HG03469 (cell line): Measurements from ENCODE around the gene EPHB4.

Source experiments
- ATAC-seq: cut with Tn5 transposase; IDR thresholded peaks from one replicate; pipeline ENCODE4 v1.9.1; 2021; ENCODE audit warnings: mild to moderate bottlenecking, moderate library complexity, moderate number of reproducible peaks; ENCODE audit not compliant: unreplicated experiment

The EPHB4 gene

GRCh38 chr7:100854146-100854895 lies 27.0 kb upstream of the EPHB4 start:
- no peak for ATAC-seq

GRCh38 chr7:100852048-100852872 lies 24.9 kb upstream of the EPHB4 start, which contains the start of gene SLC12A9:
TSS of gene SLC12A9 (plus strand) at chr7:100852713. CDS start at chr7:100854198, 1,485 bp downstream.
- ATAC-seq = no peak

GRCh38 chr7:100847360-100847759 lies 20.0 kb upstream of the EPHB4 start:
- ATAC-seq = no peak

- no peak for ATAC-seq
Observed at GRCh38 chr7:100840470-100841100, 13.3 kb upstream of the EPHB4 start.

GRCh38 chr7:100839361-100839760 lies 12.0 kb upstream of the EPHB4 start:
- ATAC-seq = no peak

GRCh38 chr7:100837099-100837836 lies 9.9 kb upstream of the EPHB4 start:
- no peak for ATAC-seq

- ATAC-seq = no peak
Observed at GRCh38 chr7:100836812-100837098, 9.4 kb upstream of the EPHB4 start.

- ATAC-seq = no peak
Observed at GRCh38 chr7:100835903-100836811, 8.8 kb upstream of the EPHB4 start.

- ATAC-seq = no peak
Observed at GRCh38 chr7:100832281-100832633, 4.9 kb upstream of the EPHB4 start.

GRCh38 chr7:100830396-100830795 lies 3.1 kb upstream of the EPHB4 start:
- ATAC-seq = no peak

- ATAC-seq = no peak
Observed at GRCh38 chr7:100829150-100829716, 1.9 kb upstream of the EPHB4 start.

- no peak for ATAC-seq
Observed at GRCh38 chr7:100826514-100827329, 601 bp downstream of the EPHB4 start.

- ATAC-seq = no peak
Observed at GRCh38 chr7:100825751-100826513, 1.4 kb downstream of the EPHB4 start.

GRCh38 chr7:100825215-100825671 lies 2.1 kb downstream of the EPHB4 start:
- no peak for ATAC-seq

- no peak for ATAC-seq
Observed at GRCh38 chr7:100824499-100825214, 2.7 kb downstream of the EPHB4 start.

- ATAC-seq = no peak
Observed at GRCh38 chr7:100823534-100823933, 3.8 kb downstream of the EPHB4 start.

GRCh38 chr7:100823140-100823525 lies 4.2 kb downstream of the EPHB4 start:
- ATAC-seq = no peak
